Measurements from ENCODE around the gene NSF. TPM values are rescaled to one million over a fixed set of nuclear protein-coding genes. Genes with fewer than 3 reads are reported as not detected.

The NSF gene
- total and polyA plus RNA-seq, 2 experiments from 2014 or later, result 18.6 to 29.0 TPM

DNA sequence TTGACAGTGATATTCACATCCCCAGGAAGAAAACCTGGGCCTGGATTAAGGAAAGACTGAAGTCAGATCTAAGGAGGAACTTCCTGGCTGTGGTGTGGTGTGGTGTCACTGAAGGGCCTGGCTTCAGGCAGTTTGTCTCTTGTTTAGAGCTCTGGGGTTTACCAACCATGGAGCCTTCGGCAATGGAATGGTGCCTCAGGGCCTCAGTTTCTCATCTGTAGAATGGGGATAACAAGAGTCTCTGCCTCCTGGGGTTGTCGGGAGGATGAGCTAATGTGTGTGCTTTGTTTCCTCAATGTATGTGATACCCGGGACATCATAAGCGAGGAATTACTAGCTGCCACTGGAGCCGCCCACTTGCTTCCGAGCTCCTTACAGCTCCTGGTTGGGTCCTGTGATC is 215.3 kb downstream of the NSF start:
- peaks cover 6% of the 10 kb centered on the region for H3K4me1 ChIP-seq (ENCODE audit: low read depth)
- DNase-seq (ENCODE audit: low read depth in 1 of 2, low spot score in 1 of 2), result no peak
- no peak overlapping the region for H3K27ac ChIP-seq
- H3K36me3 ChIP-seq, result no peaks in the 10 kb centered on the region
- no peak for TF ChIP-seq CTCF (IDR thresholded peaks at IDR 0.05; ENCODE audit: low read depth, low read length)
- no peaks in the 10 kb centered on the region for H3K9me3 ChIP-seq (ENCODE audit: low read depth)
- H3K27me3 ChIP-seq, result no peaks in the 10 kb centered on the region
- no peak overlapping the region for H3K4me3 ChIP-seq

Other genes starting within 250 kb of the NSF start
- 15.0 and 20.5 TPM in 2 replicates for gene ARL17B, start 228.9 kb upstream of the NSF start, total RNA-seq
- gene ARL17B, start 228.9 kb upstream of the NSF start, polyA plus RNA-seq, result 18.8 and 23.8 TPM in 2 replicates
- 11.7 and 18.5 TPM in 2 replicates for gene LRRC37A2, start 78.2 kb upstream of the NSF start, total RNA-seq
- 17.5 and 20.5 TPM in 2 replicates for gene LRRC37A2, start 78.2 kb upstream of the NSF start, polyA plus RNA-seq
- gene ARL17A, start 11.0 kb upstream of the NSF start, total RNA-seq, result 10.4 and 19.6 TPM in 2 replicates
- 29.8 and 30.4 TPM in 2 replicates for gene ARL17A, start 11.0 kb upstream of the NSF start, polyA plus RNA-seq
- gene WNT3, start 228.0 kb downstream of the NSF start, total RNA-seq, result 5.1 and 7.3 TPM in 2 replicates
- gene WNT3, start 228.0 kb downstream of the NSF start, polyA plus RNA-seq, result 5.8 and 7.3 TPM in 2 replicates

Data from cardiac muscle cell (in vitro differentiated cells and primary cell).